ENCODE data around the gene RHEB. TPM values are rescaled to one million over a fixed set of nuclear protein-coding genes. Genes with fewer than 3 reads are reported as not detected.

RHEB gene
- total RNA-seq, 1 donor from 2014 or later: 68.6 TPM

DNA sequence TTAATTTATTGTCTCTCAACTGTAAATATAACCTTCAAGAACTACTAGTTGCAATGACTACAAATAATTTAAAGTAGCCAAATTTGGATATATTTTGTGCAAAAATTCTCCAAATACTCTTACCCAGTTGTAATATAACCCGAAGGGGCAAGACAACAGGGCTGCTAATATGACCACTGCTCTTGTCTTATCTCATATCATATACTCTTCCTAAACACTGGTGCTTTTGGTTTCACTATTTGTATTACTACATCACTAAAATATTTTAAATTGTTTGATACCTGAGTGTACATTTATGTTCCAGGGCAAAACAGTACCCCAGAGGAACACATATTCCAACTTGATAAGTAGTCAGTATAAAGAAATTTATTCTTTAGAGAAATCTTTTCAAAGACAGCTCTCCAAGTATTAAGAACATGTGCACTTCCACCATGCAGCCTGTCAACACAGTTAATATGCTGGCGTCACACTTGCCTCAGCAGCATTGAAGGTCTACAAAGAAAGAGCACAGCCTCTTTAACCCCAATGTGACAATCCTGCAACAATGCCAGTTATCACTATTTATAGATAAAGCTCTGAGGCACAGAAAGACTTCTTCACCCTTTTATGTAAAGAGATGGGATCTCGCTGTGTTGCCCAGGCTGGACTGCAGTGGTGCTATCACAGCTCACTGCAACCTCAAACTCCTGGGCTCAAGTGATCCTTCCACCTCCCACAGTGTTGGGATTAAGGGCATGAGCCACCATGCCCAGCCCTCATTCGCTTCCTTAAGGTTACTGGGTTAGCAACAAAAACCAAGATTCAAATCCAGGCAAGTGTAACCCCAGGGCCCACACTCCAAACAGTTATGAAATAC, 37.8 kb downstream of the RHEB start:
- intact Hi-C loops (cut with DNase I): no loop called here
- no peaks in the 10 kb centered on the region for H3K9me3 ChIP-seq
- peaks cover 9 to 37% of the 10 kb centered on the region in 2 donors for H3K36me3 ChIP-seq
- H3K27me3 ChIP-seq: no peaks in the 10 kb centered on the region
- H3K4me3 ChIP-seq: no peak overlapping the region
- no peak overlapping the region for H3K27ac ChIP-seq
- no peak for DNase-seq (ENCODE audit: low spot score in 2 of 2)
- TF ChIP-seq, protein P1, sequence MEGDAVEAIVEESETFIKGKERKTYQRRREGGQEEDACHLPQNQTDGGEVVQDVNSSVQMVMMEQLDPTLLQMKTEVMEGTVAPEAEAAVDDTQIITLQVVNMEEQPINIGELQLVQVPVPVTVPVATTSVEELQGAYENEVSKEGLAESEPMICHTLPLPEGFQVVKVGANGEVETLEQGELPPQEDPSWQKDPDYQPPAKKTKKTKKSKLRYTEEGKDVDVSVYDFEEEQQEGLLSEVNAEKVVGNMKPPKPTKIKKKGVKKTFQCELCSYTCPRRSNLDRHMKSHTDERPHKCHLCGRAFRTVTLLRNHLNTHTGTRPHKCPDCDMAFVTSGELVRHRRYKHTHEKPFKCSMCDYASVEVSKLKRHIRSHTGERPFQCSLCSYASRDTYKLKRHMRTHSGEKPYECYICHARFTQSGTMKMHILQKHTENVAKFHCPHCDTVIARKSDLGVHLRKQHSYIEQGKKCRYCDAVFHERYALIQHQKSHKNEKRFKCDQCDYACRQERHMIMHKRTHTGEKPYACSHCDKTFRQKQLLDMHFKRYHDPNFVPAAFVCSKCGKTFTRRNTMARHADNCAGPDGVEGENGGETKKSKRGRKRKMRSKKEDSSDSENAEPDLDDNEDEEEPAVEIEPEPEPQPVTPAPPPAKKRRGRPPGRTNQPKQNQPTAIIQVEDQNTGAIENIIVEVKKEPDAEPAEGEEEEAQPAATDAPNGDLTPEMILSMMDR (IDR thresholded peaks at IDR 0.05): no peak
- H3K4me1 ChIP-seq: peaks cover 0 to 18% of the 10 kb centered on the region in 2 donors

DNA sequence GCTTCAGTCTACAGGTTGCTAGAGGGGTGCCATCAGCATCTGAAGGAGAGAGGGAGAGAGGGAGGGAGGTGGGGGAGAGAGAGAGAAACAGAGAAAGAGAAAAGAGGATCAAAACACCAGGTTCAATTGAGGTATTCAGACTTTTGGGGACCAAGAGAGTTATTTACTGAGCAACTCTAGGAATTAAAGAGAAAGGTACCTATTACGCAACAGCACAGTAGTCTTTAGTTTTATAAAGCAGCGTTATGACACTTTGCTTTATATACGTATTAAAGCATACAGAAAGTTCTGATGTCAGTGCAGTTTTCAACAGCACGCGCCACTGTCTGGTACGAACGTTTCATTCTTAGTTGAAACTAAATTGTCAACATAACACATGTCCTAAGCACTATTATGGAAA, 41.8 kb downstream of the RHEB start:
- no peak for DNase-seq (ENCODE audit: low spot score in 2 of 2)
- TF ChIP-seq, protein P1 (IDR thresholded peaks at IDR 0.05): no peak
- intact Hi-C loops (cut with DNase I): no loop called here

DNA sequence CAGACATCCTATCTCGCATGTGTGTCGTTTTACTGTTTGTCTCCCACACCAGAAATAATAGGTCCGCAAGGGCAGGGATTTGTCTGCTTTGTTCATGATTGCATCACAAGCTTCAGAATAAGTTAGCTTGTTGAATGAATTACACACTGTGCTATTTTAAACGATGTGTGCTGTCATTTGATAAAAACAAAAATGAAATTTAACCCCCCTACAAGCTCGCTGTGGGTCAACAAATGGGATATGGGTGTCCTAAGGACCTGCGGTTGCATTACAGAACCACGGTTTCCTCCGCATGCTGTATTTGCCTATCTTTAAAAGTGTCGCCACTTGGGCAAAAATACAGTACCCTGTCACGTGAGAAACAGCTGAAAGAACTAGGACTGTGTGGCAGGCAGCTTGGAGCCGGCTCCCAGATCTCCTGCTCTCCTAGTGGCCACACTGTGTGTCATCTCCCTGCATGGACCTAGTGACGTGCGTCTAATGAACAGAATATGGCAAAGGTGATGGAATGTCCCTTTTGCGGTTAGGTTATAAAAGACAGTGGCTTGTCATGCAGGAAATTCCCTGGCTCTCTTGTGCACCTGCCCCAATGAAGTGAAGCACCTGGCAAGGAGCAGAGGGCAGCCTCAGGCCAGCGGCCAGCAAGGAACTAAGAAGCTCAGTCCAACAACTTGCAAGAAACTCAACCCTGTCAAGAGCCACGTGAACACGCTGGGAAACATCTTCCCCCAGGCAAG, 46.9 kb downstream of the RHEB start:
- Histone ChIP-seq H3K4me1 (no peaks in the 10 kb centered on the region), H3K36me3 (peaks cover 27 to 53% of the 10 kb centered on the region in 2 donors), H3K27me3 (no peaks in the 10 kb centered on the region), H3K27ac (no peak overlapping the region), H3K9me3 (no peaks in the 10 kb centered on the region), H3K4me3 (no peak overlapping the region)
- intact Hi-C loops (cut with DNase I): no loop called here
- no peak for DNase-seq (ENCODE audit: low spot score in 2 of 2)
- TF ChIP-seq, protein P1 (IDR thresholded peaks at IDR 0.05): no peak

More for the DNA sequence above, 41.8 kb downstream of the RHEB start:
- Histone ChIP-seq H3K4me3 (no peak overlapping the region), H3K4me1 (no peaks in the 10 kb centered on the region), H3K27me3 (no peaks in the 10 kb centered on the region), H3K36me3 (peaks cover 2 to 24% of the 10 kb centered on the region in 2 donors), H3K27ac (no peak overlapping the region), H3K9me3 (no peaks in the 10 kb centered on the region)

DNA sequence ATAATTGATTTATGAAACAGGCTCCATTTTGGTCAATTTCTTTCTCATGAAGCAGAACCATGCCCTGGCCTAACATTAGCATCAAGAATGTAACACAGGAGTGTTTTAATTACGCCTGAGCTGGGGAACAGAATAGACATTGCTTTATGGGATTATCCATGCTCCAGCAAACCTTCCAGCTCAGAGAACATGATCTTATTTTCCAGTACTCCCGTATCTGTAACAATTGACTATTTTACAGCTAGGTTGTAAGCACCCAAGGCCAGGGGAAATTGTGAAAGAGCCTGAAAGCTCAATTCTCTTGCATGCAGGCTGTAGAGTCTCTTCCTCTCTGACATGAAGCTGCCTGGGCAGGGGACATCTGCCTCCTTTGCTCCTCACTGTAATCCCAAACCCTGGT, 49.0 kb downstream of the RHEB start:
- H3K27me3 ChIP-seq: no peaks in the 10 kb centered on the region
- H3K4me1 ChIP-seq: no peaks in the 10 kb centered on the region
- TF ChIP-seq, protein P1 (IDR thresholded peaks at IDR 0.05): no peak
- no peak for DNase-seq (ENCODE audit: low spot score in 2 of 2)
- no peaks in the 10 kb centered on the region for H3K9me3 ChIP-seq
- intact Hi-C loops (cut with DNase I): no loop called here
- H3K36me3 ChIP-seq: peaks cover 44 to 59% of the 10 kb centered on the region in 2 donors
- H3K27ac ChIP-seq: no peak overlapping the region
- H3K4me3 ChIP-seq: no peak overlapping the region

DNA sequence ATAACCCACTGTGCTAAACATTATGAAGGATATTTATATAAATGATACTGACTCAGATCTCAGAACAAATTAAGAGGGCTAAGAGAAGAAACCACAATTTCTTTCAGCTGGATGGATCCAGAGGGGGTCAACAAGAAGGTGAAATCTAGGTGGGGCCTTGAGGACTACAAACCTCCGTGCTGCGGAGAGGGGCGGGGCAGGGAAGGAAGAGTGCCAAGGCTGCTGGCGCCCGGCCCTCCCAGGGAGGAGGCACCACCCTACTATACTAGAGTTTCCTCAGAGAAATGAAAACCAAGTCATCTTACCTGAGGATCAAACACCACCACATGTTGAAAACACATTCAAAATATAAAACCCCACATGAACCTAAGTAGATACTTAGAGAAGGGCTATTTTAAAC, 50.4 kb downstream of the RHEB start:
- intact Hi-C loops (cut with DNase I): no loop called here
- TF ChIP-seq, protein P1 (IDR thresholded peaks at IDR 0.05): no peak
- H3K27ac ChIP-seq: no peak overlapping the region
- H3K9me3 ChIP-seq: no peaks in the 10 kb centered on the region
- no peak overlapping the region for H3K4me3 ChIP-seq
- no peaks in the 10 kb centered on the region for H3K4me1 ChIP-seq
- peaks cover 57 to 73% of the 10 kb centered on the region in 2 donors for H3K36me3 ChIP-seq
- DNase-seq (ENCODE audit: low spot score in 2 of 2): no peak
- no peaks in the 10 kb centered on the region for H3K27me3 ChIP-seq
